Peyer's patch (tissue), 4 donors: ENCODE data around the gene KCNK5. TPM values are rescaled to one million over a fixed set of nuclear protein-coding genes. Genes with fewer than 3 reads are reported as not detected.

Experiments used
- DNase-seq, 3 donors: peaks; one replicate each; pipeline ENCODE4 v3.0.0-alpha.2; 2017 to 2019
- H3K27ac ChIP-seq, 4 donors: fragments of 200-600 bp; sonication (generic); one replicate each; pipeline ENCODE4 v1.5.1; 2016 to 2019
- H3K27me3 ChIP-seq, 2 donors: fragments of 200-600 bp; sonication (generic); one replicate each; pipeline ENCODE4 v1.5.1; 2019
- H3K36me3 ChIP-seq, 3 donors: fragments of 200-600 bp; sonication (generic); one replicate each; pipeline ENCODE4 v1.5.1; 2016 to 2019
- H3K4me1 ChIP-seq, 4 donors: fragments of 200-600 bp; sonication (generic); one replicate each; pipeline ENCODE4 v1.5.1; 2016 to 2019
- H3K4me3 ChIP-seq, 4 donors: fragments of 200-600 bp; sonication (generic); 1 replicate in 3 of 4; 2 replicates in 1 of 4; pipeline ENCODE4 v1.5.1; 2016 to 2019; ENCODE audit warnings: mild to moderate bottlenecking in 1 of 4
- H3K9me3 ChIP-seq, 4 donors: fragments of 200-600 bp; sonication (generic); one replicate each; pipeline ENCODE4 v1.5.1; 2016 to 2019; ENCODE audit warnings: mild to moderate bottlenecking in 1 of 4
- POLR2A ChIP-seq, 2 donors: fragments of 450-650 bp; IDR thresholded peaks; one replicate each; pipeline ENCODE4 v1.5.1; 2017; ENCODE audit warnings: antibody characterized with exemption in 2 of 2, mild to moderate bottlenecking in 2 of 2, moderate library complexity in 2 of 2
- total RNA-seq, 4 donors: library from RNA; depleted of rRNA; stranded (reverse); fragments of >200 nt; gene quantifications; one replicate each; pipeline ENCODE4 v1.1.0, GENCODE V29; 2016
- TF ChIP-seq, protein P1 (sequence below), 6 experiments: fragments of 450-650 bp in 4 of 6; fragments of 200-600 bp in 2 of 6; sonication (generic) in 1 of 6; IDR thresholded peaks; one replicate each; pipeline ENCODE4 v1.5.1; 2017 to 2019; ENCODE audit warnings: antibody characterized with exemption in 6 of 6, mild to moderate bottlenecking in 3 of 6, moderate library complexity in 1 of 6

The KCNK5 gene
- total RNA-seq, 4 donors from 2014 or later: 10.7 to 150 (median 115) TPM

DNA sequence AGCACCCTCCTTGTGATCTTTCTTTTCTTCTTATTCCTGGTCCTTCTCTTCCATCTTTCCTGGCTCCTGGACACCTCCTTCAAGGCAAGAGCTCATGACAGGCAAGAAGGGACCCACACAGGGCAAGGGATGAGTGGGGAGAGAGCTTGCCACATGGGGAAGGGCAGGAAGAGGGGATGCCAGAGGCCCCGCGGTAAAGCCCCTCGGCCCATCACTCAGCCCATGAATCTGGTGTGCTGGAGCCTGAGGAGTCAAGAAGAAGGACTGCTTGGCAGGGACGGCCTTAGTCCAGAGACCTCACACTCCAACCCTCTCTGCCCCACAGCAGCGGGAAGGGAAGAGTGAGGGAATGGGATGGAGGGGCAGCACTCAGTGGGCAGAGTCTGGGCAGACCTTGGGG is 62.0 kb downstream of the KCNK5 start:
- Histone ChIP-seq H3K9me3 (peaks cover 0 to 12% (median 4%) of the 10 kb centered on the region in 4 donors), H3K36me3 (no peaks in the 10 kb centered on the region), H3K4me1 (peaks cover 0 to 16% (median 4%) of the 10 kb centered on the region in 4 donors), H3K27ac (peak overlapping the region in 1 of 4 donors; percentile 44), H3K27me3 (no peaks in the 10 kb centered on the region), H3K4me3 (no peak overlapping the region)
- TF ChIP-seq, protein P1, sequence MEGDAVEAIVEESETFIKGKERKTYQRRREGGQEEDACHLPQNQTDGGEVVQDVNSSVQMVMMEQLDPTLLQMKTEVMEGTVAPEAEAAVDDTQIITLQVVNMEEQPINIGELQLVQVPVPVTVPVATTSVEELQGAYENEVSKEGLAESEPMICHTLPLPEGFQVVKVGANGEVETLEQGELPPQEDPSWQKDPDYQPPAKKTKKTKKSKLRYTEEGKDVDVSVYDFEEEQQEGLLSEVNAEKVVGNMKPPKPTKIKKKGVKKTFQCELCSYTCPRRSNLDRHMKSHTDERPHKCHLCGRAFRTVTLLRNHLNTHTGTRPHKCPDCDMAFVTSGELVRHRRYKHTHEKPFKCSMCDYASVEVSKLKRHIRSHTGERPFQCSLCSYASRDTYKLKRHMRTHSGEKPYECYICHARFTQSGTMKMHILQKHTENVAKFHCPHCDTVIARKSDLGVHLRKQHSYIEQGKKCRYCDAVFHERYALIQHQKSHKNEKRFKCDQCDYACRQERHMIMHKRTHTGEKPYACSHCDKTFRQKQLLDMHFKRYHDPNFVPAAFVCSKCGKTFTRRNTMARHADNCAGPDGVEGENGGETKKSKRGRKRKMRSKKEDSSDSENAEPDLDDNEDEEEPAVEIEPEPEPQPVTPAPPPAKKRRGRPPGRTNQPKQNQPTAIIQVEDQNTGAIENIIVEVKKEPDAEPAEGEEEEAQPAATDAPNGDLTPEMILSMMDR (IDR thresholded peaks at IDR 0.05): no peak
- TF ChIP-seq POLR2A (IDR thresholded peaks at IDR 0.05): no peak
- no peak for DNase-seq

DNA sequence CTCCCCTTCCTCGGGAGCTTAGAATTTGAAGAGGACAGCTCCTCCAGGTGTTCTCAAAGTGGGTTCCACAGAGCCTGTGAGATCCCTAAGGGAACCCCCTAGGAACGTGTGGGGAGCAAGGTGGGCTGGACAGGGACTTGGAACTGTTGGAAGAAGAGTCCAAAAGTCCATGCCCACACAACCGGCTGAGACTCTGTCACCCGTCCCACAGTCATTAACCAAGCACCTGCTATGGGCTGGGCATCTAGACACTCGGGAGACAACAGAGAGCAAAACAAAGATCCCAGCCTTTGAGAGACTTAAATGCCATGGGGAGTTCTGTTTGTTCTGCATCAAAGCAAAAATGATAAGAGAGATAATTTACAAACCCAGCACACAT is 62.4 kb downstream of the KCNK5 start:
- Histone ChIP-seq H3K4me3 (no peak overlapping the region), H3K27ac (peak overlapping the region in 1 of 4 donors; percentile 44), H3K36me3 (no peaks in the 10 kb centered on the region), H3K4me1 (peaks cover 0 to 16% (median 4%) of the 10 kb centered on the region in 4 donors), H3K9me3 (peaks cover 0 to 9% (median 3%) of the 10 kb centered on the region in 4 donors), H3K27me3 (no peaks in the 10 kb centered on the region)
- TF ChIP-seq, protein P1 (IDR thresholded peaks at IDR 0.05): no peak
- TF ChIP-seq POLR2A (IDR thresholded peaks at IDR 0.05): no peak
- DNase-seq: peak in 1 of 3 donors; percentile 63

DNA sequence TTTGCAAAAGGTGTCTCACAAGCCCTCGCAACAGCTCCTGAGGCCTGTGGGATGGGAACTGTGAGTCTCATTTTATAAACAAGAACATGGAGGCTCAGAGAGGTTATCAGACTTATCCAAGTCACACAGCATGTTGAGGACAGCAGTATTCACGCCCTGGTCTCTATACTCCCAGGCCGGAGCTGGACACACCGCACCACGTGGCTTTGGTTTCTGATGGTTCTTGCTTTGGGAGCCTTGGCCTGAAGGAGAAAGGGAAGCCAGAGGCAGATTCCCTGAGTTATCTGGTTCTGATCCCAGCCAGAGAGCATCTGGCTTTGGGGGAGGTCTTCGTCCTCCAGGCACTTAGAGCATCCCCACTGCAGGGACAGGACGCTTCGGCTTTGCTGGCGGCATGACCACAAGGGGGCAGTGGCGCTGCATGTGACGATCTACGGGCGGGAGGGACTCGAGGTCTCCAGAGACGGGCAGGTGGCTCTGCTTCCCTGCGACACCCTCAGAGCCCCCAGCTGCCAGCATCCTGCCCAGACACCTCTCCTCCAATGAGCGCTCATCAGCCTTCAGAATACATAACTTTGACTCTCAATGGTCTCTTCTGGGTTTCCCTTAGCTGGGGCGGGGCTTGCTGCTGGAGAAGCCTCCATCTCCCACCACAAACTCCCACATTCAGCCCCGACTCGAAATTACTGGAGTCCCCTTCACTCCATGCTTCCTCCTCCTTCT is 62.9 kb downstream of the KCNK5 start:
- peak; percentile 63 to 93 (median 93) for DNase-seq
- Histone ChIP-seq H3K27me3 (no peaks in the 10 kb centered on the region), H3K36me3 (no peaks in the 10 kb centered on the region), H3K9me3 (peaks cover 0 to 3% (median under 1%) of the 10 kb centered on the region in 4 donors), H3K4me1 (peaks cover 0 to 16% (median 4%) of the 10 kb centered on the region in 4 donors), H3K27ac (peak overlapping the region in 1 of 4 donors; percentile 44), H3K4me3 (no peak overlapping the region)
- TF ChIP-seq, protein P1 (IDR thresholded peaks at IDR 0.05): peak; percentile 57 to 94 (median 92)
- no peak for TF ChIP-seq POLR2A (IDR thresholded peaks at IDR 0.05)

DNA sequence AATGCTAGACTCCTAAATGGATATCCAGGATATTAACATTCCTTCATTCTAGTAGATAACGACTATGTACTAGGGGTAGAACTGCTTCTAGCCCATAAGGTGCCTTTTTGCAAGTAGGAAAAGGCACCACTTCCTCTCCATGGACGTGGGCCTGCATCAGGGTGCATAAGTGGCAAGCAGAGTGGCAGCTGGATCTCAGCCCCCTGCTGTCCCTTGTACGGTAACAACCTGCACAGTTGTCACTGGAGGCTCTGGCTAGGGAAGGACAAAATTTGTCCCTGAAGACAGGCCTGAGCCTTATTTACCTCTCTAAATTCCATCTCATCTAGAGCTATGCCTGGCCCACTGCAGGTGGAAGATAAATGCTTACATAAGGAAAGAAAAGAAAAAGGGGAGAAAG is 71.8 kb downstream of the KCNK5 start:
- no peak for DNase-seq
- no peak for TF ChIP-seq POLR2A (IDR thresholded peaks at IDR 0.05)
- TF ChIP-seq, protein P1 (IDR thresholded peaks at IDR 0.05): no peak
- Histone ChIP-seq H3K36me3 (no peaks in the 10 kb centered on the region), H3K4me1 (no peaks in the 10 kb centered on the region), H3K27me3 (no peaks in the 10 kb centered on the region), H3K4me3 (no peak overlapping the region), H3K27ac (no peak overlapping the region), H3K9me3 (no peaks in the 10 kb centered on the region)

DNA sequence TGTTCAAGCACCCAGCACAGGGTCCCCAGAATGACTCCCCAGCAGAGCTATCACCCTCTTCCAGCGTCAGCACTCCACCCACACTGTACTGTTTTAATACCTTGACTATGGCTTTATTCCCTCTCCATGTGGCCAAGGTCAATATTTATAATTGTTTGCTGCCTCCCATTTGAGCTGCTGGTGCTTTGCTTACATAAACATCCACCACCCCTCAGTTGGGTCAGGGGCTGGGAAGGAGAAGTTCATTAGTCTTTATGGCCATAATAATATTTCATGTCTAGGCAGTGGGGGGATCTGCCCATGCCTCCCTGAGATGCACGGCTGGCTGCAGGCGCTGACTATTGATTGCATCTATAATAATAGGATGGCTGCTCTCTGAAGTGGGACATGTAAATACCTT is 72.5 kb downstream of the KCNK5 start:
- no peaks in the 10 kb centered on the region for H3K36me3 ChIP-seq
- no peaks in the 10 kb centered on the region for H3K27me3 ChIP-seq
- no peak for DNase-seq
- H3K9me3 ChIP-seq: no peaks in the 10 kb centered on the region
- no peaks in the 10 kb centered on the region for H3K4me1 ChIP-seq
- H3K27ac ChIP-seq: no peak overlapping the region
- TF ChIP-seq, protein P1 (IDR thresholded peaks at IDR 0.05): no peak
- TF ChIP-seq POLR2A (IDR thresholded peaks at IDR 0.05): no peak
- H3K4me3 ChIP-seq: no peak overlapping the region
